ENCODE results near the gene DNTT.

- TF ChIP-seq POLR2A (IDR thresholded peaks at IDR 0.05) (no peak), CTCF (IDR thresholded peaks at IDR 0.05) (no peak)
These were observed 5.5 kb downstream of the DNTT start for GRCh38 chr10:96309628-96310320.

Measured in testis (tissue), 2 donors.